Thyroid gland (tissue), 4 donors: ENCODE measurements around the gene KLF2.

Source experiments
- CTCF ChIP-seq, 6 experiments: fragments of 200-600 bp in 3 of 6; fragments of 450-650 bp in 3 of 6; sonication (generic) in 3 of 6; IDR thresholded peaks; one replicate each; pipeline ENCODE4 v1.5.1; 2016 to 2019; ENCODE audit warnings: antibody characterized with exemption in 6 of 6, mild to moderate bottlenecking in 2 of 6, inconsistent platforms in 1 of 6, moderate library complexity in 1 of 6
- POLR2A ChIP-seq, 2 donors: fragments of 450-650 bp; IDR thresholded peaks; one replicate each; pipeline ENCODE4 v1.6.1; 2017; ENCODE audit warnings: antibody characterized with exemption in 2 of 2, mild to moderate bottlenecking in 2 of 2, moderate library complexity in 1 of 2

DNA sequence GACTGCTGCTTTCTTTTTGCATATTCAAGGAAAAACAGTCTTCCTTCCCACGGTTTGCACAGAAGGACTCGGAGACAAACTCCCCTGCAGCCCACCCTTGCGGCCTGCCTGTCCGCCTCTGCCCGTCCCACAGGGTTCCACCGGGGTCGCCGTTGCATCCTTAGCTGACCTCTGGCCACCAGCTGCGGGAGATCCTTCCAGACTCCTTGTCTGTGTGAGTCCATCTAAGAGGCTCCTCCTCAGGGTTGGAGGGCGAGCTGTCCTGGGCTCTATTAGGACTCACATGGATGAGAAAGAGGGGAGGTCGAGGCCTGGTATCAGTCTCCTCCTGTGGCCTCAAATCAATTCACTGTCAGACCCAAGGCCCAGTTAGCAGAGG is 39.2 kb downstream of the KLF2 start:
- TF ChIP-seq CTCF (IDR thresholded peaks at IDR 0.05) (no peak), POLR2A (IDR thresholded peaks at IDR 0.05) (no peak)
